ENCODE results near the gene PKNOX1.

GRCh38 chr21:42971897-42972275 is 2.5 kb upstream of the PKNOX1 start:
- TF ChIP-seq CTCF (conservative IDR thresholded peaks at IDR 0.05; ENCODE audit: low read length) (no peak), EZH2phosphoT487 (IDR thresholded peaks at IDR 0.05; ENCODE audit: borderline replicate concordance) (no peak)
